Loucy (cell line): ENCODE measurements around the gene NFATC3.

Experiments
- H2AFZ ChIP-seq: fragments of 200-600 bp; sonication (generic); 2 replicates; pipeline ENCODE4 v1.6.0; 2016; ENCODE audit warnings: antibody characterized with exemption, mild to moderate bottlenecking, low read length, moderate library complexity
- H3F3A ChIP-seq: fragments of 200-600 bp; 2 replicates; pipeline ENCODE4 v1.6.0; 2016; ENCODE audit warnings: antibody characterized with exemption, low read depth, mild to moderate bottlenecking
- H3K27me3 ChIP-seq: fragments of 200-600 bp; sonication (generic); 2 replicates; pipeline ENCODE4 v1.6.1; 2014; ENCODE audit warnings: low read length, mild to moderate bottlenecking; ENCODE audit not compliant: insufficient read depth, poor library complexity, severe bottlenecking
- H3K36me3 ChIP-seq: fragments of 200-600 bp; sonication (generic); 2 replicates; pipeline ENCODE4 v1.6.1; 2016; ENCODE audit warnings: low read length; ENCODE audit not compliant: insufficient read depth
- H3K4me1 ChIP-seq: fragments of 200-600 bp; sonication (generic); 2 replicates; pipeline ENCODE4 v1.5.1; 2014; ENCODE audit warnings: low read length, mild to moderate bottlenecking; ENCODE audit not compliant: insufficient read depth, poor library complexity, severe bottlenecking
- H3K4me2 ChIP-seq: fragments of 200-600 bp; sonication (generic); 2 replicates; pipeline ENCODE4 v1.6.0; 2014; ENCODE audit warnings: antibody characterized with exemption, low read length, low read depth, mild to moderate bottlenecking; ENCODE audit not compliant: poor library complexity, severe bottlenecking
- H3K4me3 ChIP-seq: fragments of 200-600 bp; sonication (generic); 2 replicates; pipeline ENCODE4 v1.5.1; 2014; ENCODE audit warnings: low read length, mild to moderate bottlenecking, mixed read lengths; ENCODE audit not compliant: poor library complexity, severe bottlenecking
- H3K79me2 ChIP-seq: fragments of 200-600 bp; sonication (generic); 2 replicates; pipeline ENCODE4 v1.6.1; 2014; ENCODE audit warnings: low read length; ENCODE audit not compliant: insufficient read depth
- H3K9ac ChIP-seq: fragments of 200-600 bp; sonication (generic); 2 replicates; pipeline ENCODE4 v1.6.0; 2014; ENCODE audit warnings: mild to moderate bottlenecking, low read depth, low read length, moderate library complexity; ENCODE audit not compliant: poor library complexity, severe bottlenecking
- H3K9me2 ChIP-seq: fragments of 200-600 bp; sonication (generic); replicated peaks from 2 replicates; pipeline ENCODE4 v1.6.1; 2016; ENCODE audit warnings: low read depth, low read length, mixed read lengths
- H3K9me3 ChIP-seq: fragments of 200-600 bp; sonication (generic); 2 replicates; pipeline ENCODE4 v1.6.1; 2014; ENCODE audit warnings: mild to moderate bottlenecking, antibody characterized with exemption, low read length, low read depth; ENCODE audit not compliant: insufficient read depth
- H4K20me1 ChIP-seq: fragments of 200-600 bp; sonication (generic); 2 replicates; pipeline ENCODE4 v1.6.0; 2014; ENCODE audit warnings: antibody characterized with exemption, low read length, mild to moderate bottlenecking; ENCODE audit not compliant: insufficient read depth, poor library complexity, severe bottlenecking
- EZH2phosphoT487 ChIP-seq: fragments of 200-600 bp; IDR thresholded peaks from 2 replicates; pipeline ENCODE4 v1.6.1; 2018; ENCODE audit warnings: antibody characterized with exemption, mild to moderate bottlenecking, moderate library complexity, borderline replicate concordance
- TF ChIP-seq, protein P1 (sequence below): fragments of 200-600 bp; sonication (generic); conservative IDR thresholded peaks from 2 replicates; pipeline ENCODE4 v1.5.1; 2014; ENCODE audit warnings: mild to moderate bottlenecking, antibody characterized with exemption, low read length

Gene NFATC3

GRCh38 chr16:68136515-68136914, 51.3 kb downstream of the NFATC3 start:
- Histone ChIP-seq H3F3A (no peaks in the 10 kb centered on the region), H4K20me1 (peaks cover 91% of the 10 kb centered on the region)
- TF ChIP-seq, protein P1, sequence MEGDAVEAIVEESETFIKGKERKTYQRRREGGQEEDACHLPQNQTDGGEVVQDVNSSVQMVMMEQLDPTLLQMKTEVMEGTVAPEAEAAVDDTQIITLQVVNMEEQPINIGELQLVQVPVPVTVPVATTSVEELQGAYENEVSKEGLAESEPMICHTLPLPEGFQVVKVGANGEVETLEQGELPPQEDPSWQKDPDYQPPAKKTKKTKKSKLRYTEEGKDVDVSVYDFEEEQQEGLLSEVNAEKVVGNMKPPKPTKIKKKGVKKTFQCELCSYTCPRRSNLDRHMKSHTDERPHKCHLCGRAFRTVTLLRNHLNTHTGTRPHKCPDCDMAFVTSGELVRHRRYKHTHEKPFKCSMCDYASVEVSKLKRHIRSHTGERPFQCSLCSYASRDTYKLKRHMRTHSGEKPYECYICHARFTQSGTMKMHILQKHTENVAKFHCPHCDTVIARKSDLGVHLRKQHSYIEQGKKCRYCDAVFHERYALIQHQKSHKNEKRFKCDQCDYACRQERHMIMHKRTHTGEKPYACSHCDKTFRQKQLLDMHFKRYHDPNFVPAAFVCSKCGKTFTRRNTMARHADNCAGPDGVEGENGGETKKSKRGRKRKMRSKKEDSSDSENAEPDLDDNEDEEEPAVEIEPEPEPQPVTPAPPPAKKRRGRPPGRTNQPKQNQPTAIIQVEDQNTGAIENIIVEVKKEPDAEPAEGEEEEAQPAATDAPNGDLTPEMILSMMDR, result no peak
- no peak for TF ChIP-seq EZH2phosphoT487

DNA sequence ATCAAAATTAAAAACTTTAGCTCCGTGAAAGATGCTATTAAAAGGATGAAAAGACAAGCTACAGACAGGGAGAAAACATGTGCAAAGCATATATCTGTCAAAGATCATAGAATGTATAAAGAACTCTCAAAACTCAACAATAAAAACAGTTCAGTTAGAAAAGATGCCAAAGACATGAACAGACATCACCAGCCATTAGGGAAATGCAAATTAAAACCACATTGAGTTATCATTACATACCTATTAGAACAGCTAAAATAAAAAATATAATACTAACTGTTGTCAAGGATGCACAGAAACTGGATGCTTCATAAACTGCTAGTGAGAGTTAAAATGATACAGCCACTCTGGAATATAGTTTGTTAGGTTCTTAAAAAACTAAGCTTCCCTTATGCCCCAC, 58.8 kb downstream of the NFATC3 start:
- peaks cover 87% of the 10 kb centered on the region for H4K20me1 ChIP-seq

More at GRCh38 chr16:68136515-68136914, 51.3 kb downstream of the NFATC3 start:
- no peaks in the 10 kb centered on the region for H3K4me1 ChIP-seq
- H3K9ac ChIP-seq, result no peak overlapping the region
- no peaks in the 10 kb centered on the region for H3K9me3 ChIP-seq
- H3K36me3 ChIP-seq, result peaks cover 72% of the 10 kb centered on the region; the same call in 1 of the 2 replicates
- H2AFZ ChIP-seq, result no peak overlapping the region
- H3K9me2 ChIP-seq, result no peaks in the 10 kb centered on the region
- H3K79me2 ChIP-seq, result peaks cover 89% of the 10 kb centered on the region
- no peak overlapping the region for H3K4me3 ChIP-seq
- H3K27me3 ChIP-seq, result no peaks in the 10 kb centered on the region
- no peak overlapping the region for H3K4me2 ChIP-seq

GRCh38 chr16:68146585-68146984, 61.4 kb downstream of the NFATC3 start:
- peaks cover 83% of the 10 kb centered on the region for H4K20me1 ChIP-seq
- H3K36me3 ChIP-seq, result peaks cover 66% of the 10 kb centered on the region
- no peaks in the 10 kb centered on the region for H3K9me3 ChIP-seq
- peaks cover 95% of the 10 kb centered on the region for H3K79me2 ChIP-seq
- no peaks in the 10 kb centered on the region for H3K27me3 ChIP-seq
- H3K4me3 ChIP-seq, result no peak overlapping the region
- no peak overlapping the region for H3K9ac ChIP-seq
- TF ChIP-seq, protein P1, result no peak
- TF ChIP-seq EZH2phosphoT487, result no peak
- H3K9me2 ChIP-seq, result no peaks in the 10 kb centered on the region
- no peaks in the 10 kb centered on the region for H3F3A ChIP-seq
- H3K4me1 ChIP-seq, result no peaks in the 10 kb centered on the region
- no peak overlapping the region for H2AFZ ChIP-seq
- H3K4me2 ChIP-seq, result no peak overlapping the region

More for the DNA sequence above, 58.8 kb downstream of the NFATC3 start:
- TF ChIP-seq EZH2phosphoT487, result no peak
- TF ChIP-seq, protein P1, result no peak
- Histone ChIP-seq H3K4me2 (no peak overlapping the region), H3K36me3 (peaks cover 73% of the 10 kb centered on the region; the same call in 1 of the 2 replicates), H3K4me1 (no peaks in the 10 kb centered on the region), H3K9me2 (no peaks in the 10 kb centered on the region), H3K4me3 (no peak overlapping the region), H3K9me3 (no peaks in the 10 kb centered on the region), H3K27me3 (no peaks in the 10 kb centered on the region), H3K9ac (no peak overlapping the region), H3F3A (no peaks in the 10 kb centered on the region), H2AFZ (no peak overlapping the region), H3K79me2 (peaks cover 94% of the 10 kb centered on the region)
